Esophagus squamous epithelium (tissue), 5 donors: ENCODE measurements around the gene MKS1. TPM values are rescaled to one million over a fixed set of nuclear protein-coding genes. Genes with fewer than 3 reads are reported as not detected.

ENCODE experiments used
- DNase-seq: peaks from one replicate; lab custom pipeline; 2025; lab: John Stamatoyannopoulos, UW
- H3K27ac ChIP-seq, 4 donors: fragments of 200-600 bp; sonication (generic); one replicate each; pipeline ENCODE4 v1.5.1; 2016 to 2019; ENCODE audit warnings: mild to moderate bottlenecking in 1 of 4
- H3K27me3 ChIP-seq, 4 donors: fragments of 200-600 bp; sonication (generic); 1 replicate in 3 of 4; 2 replicates in 1 of 4; pipeline versions ENCODE4 v1.5.1 to v1.6.0; 2017 to 2021; ENCODE audit warnings: antibody characterized with exemption in 1 of 4
- H3K36me3 ChIP-seq, 3 donors: fragments of 200-600 bp; sonication (generic); one replicate each; pipeline ENCODE4 v1.5.1; 2016 to 2019
- H3K4me1 ChIP-seq, 3 donors: fragments of 200-600 bp; sonication (generic); one replicate each; pipeline ENCODE4 v1.5.1; 2017 to 2019
- H3K4me3 ChIP-seq, 4 donors: fragments of 200-600 bp; sonication (generic); 1 replicate in 3 of 4; 2 replicates in 1 of 4; pipeline ENCODE4 v1.5.1; 2016 to 2019; ENCODE audit warnings: mild to moderate bottlenecking in 2 of 4, moderate library complexity in 1 of 4
- H3K9me3 ChIP-seq, 3 donors: fragments of 200-600 bp; sonication (generic); one replicate each; pipeline ENCODE4 v1.5.1; 2016 to 2019
- POLR2A ChIP-seq, 4 donors: fragments of 450-650 bp; IDR thresholded peaks; one replicate each; pipeline ENCODE4 v1.6.1; 2017; ENCODE audit warnings: antibody characterized with exemption in 4 of 4, mild to moderate bottlenecking in 4 of 4, moderate library complexity in 3 of 4
- WGBS, 2 donors: methylation state at CpG; one replicate each; pipeline ENCODE4 v1.1.5; 2018; 5-methylcytosine and 5-hydroxymethylcytosine counted together
- intact Hi-C: fragments of 100-400 bp; cut with DNase I; formaldehyde crosslinking; loops from one replicate; pipeline ENCODE4 v1.15.0; 2022
- total RNA-seq, 4 donors: library from RNA; depleted of rRNA; stranded (reverse); fragments of >200 nt; gene quantifications; one replicate each; pipeline ENCODE4 v1.1.0, GENCODE V29; 2016
- TF ChIP-seq, protein P1 (sequence below), 6 experiments: fragments of 450-650 bp in 4 of 6; fragments of 200-600 bp in 2 of 6; sonication (generic) in 2 of 6; IDR thresholded peaks; one replicate each; pipeline ENCODE4 v1.5.1; 2016 to 2019; ENCODE audit warnings: antibody characterized with exemption in 6 of 6, mild to moderate bottlenecking in 4 of 6, moderate library complexity in 4 of 6
- donor health status: DM: yes; HTN: yes; CAD: no.

Gene MKS1
- total RNA-seq, 4 donors from 2014 or later, result 5.3 to 10.8 (median 9.3) TPM

DNA sequence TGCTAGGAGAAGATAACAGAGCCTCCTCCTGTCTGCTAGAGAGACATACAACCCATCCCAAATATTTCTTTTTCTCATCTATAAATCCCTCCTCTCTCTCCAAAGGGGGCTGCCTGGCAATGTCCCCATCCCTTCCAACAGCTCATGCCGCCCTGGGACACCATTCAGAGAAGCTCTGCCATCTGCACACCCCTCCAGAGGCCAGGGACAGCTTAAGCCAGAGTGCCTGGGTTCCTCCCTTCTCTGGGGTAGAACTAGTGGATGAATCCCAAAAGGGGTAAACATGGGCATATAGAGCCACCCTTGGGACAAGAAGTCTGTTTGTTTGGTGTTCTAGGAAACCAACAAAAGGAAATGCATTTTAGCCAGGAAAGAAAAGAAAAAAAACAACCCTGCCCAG is 16.8 kb upstream of the MKS1 start:
- no peak overlapping the region for H3K4me3 ChIP-seq
- no peaks in the 10 kb centered on the region for H3K4me1 ChIP-seq
- WGBS, 2 donors, result 63 to 78% methylated on average over 1 of the region's 1 CpG
- H3K27me3 ChIP-seq, result peaks cover 0 to 94% (median 0%) of the 10 kb centered on the region in 4 donors
- no peak overlapping the region for H3K27ac ChIP-seq
- intact Hi-C loops, result no loop called here
- DNase-seq, result no peak
- no peaks in the 10 kb centered on the region for H3K36me3 ChIP-seq
- no peak for TF ChIP-seq POLR2A (IDR thresholded peaks at IDR 0.05)
- TF ChIP-seq, protein P1, sequence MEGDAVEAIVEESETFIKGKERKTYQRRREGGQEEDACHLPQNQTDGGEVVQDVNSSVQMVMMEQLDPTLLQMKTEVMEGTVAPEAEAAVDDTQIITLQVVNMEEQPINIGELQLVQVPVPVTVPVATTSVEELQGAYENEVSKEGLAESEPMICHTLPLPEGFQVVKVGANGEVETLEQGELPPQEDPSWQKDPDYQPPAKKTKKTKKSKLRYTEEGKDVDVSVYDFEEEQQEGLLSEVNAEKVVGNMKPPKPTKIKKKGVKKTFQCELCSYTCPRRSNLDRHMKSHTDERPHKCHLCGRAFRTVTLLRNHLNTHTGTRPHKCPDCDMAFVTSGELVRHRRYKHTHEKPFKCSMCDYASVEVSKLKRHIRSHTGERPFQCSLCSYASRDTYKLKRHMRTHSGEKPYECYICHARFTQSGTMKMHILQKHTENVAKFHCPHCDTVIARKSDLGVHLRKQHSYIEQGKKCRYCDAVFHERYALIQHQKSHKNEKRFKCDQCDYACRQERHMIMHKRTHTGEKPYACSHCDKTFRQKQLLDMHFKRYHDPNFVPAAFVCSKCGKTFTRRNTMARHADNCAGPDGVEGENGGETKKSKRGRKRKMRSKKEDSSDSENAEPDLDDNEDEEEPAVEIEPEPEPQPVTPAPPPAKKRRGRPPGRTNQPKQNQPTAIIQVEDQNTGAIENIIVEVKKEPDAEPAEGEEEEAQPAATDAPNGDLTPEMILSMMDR (IDR thresholded peaks at IDR 0.05), result no peak
- no peaks in the 10 kb centered on the region for H3K9me3 ChIP-seq

DNA sequence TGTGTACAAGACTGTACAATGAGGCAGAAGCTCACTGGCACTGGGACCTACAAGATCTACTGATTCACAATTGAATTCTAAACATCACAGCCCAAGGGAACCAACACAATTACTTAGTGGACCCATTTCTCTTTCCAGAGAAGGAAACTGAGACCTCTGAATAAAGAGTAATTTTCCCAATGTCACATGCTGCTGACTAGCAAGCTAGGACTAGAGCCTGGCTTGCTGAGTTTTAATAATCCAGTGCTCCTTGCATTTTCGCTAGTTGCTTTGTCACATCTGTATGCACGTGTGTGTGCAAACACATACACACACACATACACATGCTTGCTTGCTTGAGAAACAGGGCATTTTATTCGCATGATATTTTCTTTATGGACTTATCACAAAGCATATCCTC is 15.5 kb upstream of the MKS1 start:
- no peak overlapping the region for H3K27ac ChIP-seq
- no peaks in the 10 kb centered on the region for H3K9me3 ChIP-seq
- H3K4me3 ChIP-seq, result no peak overlapping the region
- intact Hi-C loops, result no loop called here
- DNase-seq, result no peak
- H3K27me3 ChIP-seq, result peaks cover 0 to 81% (median 0%) of the 10 kb centered on the region in 4 donors
- no peaks in the 10 kb centered on the region for H3K36me3 ChIP-seq
- TF ChIP-seq POLR2A (IDR thresholded peaks at IDR 0.05), result no peak
- TF ChIP-seq, protein P1 (IDR thresholded peaks at IDR 0.05), result no peak
- H3K4me1 ChIP-seq, result no peaks in the 10 kb centered on the region
- WGBS, 2 donors, result 84 to 85% methylated on average over 3 of the region's 3 CpGs

DNA sequence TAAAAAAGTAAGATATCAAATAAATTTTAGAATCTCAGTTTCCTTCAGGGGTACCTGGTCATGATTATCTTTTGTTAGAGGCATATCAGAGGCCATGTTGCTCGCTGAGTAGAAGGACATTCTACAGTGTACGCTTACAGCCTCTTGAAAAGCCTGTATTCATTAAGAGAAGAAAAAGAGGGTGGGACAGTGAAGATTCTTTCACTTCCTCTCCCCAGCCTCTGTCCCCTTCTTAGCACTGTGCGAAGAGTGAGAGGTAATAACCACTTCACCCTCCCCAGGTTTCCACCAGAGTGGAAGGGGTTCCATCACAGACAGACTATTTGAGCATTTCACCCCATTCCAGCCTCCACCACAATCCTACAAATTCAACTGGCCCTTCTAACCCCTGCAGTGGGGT is 14.5 kb upstream of the MKS1 start:
- TF ChIP-seq POLR2A (IDR thresholded peaks at IDR 0.05), result no peak
- TF ChIP-seq, protein P1 (IDR thresholded peaks at IDR 0.05), result no peak
- Histone ChIP-seq H3K36me3 (no peaks in the 10 kb centered on the region), H3K4me1 (no peaks in the 10 kb centered on the region), H3K9me3 (no peaks in the 10 kb centered on the region), H3K27me3 (peaks cover 0 to 79% (median 0%) of the 10 kb centered on the region in 4 donors), H3K27ac (no peak overlapping the region), H3K4me3 (no peak overlapping the region)
- WGBS, 2 donors, result 60 to 64% methylated on average over 3 of the region's 3 CpGs
- intact Hi-C loops, result no loop called here
- DNase-seq, result no peak

DNA sequence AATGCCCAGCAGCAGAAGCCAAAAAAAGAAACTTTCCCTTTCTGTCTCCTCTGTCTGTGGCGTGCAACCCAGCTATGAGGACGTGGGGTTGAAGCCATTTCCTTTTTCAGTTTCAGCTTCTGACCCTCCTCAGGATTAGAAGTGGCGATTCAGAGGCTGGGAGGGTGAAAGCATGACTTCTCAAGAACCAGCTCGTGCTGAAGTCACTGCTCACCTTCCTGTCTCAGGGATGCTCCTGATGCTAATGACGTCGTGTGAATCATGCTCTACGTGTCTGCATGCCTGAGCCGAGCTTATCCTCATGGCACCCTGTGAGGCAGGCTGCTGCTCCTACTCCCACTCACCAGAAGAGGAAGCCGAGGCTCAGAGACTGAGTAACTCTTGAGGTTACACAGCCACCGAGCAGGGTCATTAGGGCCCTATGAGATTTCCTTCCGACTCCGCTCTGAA is 13.7 kb upstream of the MKS1 start:
- peaks cover 0 to 79% (median 0%) of the 10 kb centered on the region in 4 donors for H3K27me3 ChIP-seq
- DNase-seq, result no peak
- H3K4me3 ChIP-seq, result no peak overlapping the region
- no peaks in the 10 kb centered on the region for H3K4me1 ChIP-seq
- H3K27ac ChIP-seq, result no peak overlapping the region
- TF ChIP-seq, protein P1 (IDR thresholded peaks at IDR 0.05), result no peak
- no peak for TF ChIP-seq POLR2A (IDR thresholded peaks at IDR 0.05)
- 35 to 47% methylated on average over 11 of the region's 12 CpGs for WGBS, 2 donors
- no peaks in the 10 kb centered on the region for H3K9me3 ChIP-seq
- H3K36me3 ChIP-seq, result no peaks in the 10 kb centered on the region
- intact Hi-C loops, result no loop called here

DNA sequence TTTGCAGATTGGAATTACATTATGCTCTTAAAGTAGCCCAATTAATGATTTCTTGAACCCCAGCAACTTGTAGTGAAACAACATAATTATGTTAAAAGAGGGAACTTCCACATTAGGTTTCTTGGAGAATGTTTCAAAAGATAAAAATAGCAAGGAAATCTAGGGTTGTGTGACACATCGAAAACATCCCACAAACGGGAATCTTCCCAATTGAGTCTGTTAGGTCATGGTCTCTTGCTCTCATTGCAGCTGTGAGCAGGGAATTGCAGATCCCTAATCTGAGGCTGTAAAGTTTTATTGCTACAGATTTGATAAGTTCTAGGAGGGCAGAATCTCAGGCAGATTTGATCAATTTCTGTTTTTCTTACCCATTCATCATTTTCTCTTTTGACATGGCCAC is 12.6 kb upstream of the MKS1 start:
- Histone ChIP-seq H3K27me3 (peaks cover 0 to 75% (median 0%) of the 10 kb centered on the region in 4 donors), H3K36me3 (no peaks in the 10 kb centered on the region), H3K9me3 (no peaks in the 10 kb centered on the region), H3K4me1 (no peaks in the 10 kb centered on the region), H3K27ac (no peak overlapping the region), H3K4me3 (no peak overlapping the region)
- WGBS, 2 donors, result 62 to 76% methylated on average over 2 of the region's 2 CpGs
- intact Hi-C loops, result no loop called here
- TF ChIP-seq, protein P1 (IDR thresholded peaks at IDR 0.05), result no peak
- TF ChIP-seq POLR2A (IDR thresholded peaks at IDR 0.05), result no peak
- no peak for DNase-seq
